GM13977 (cell line): ENCODE measurements around the gene CITED4.

Experiments used
- DNase-seq: peaks from one replicate; pipeline ENCODE4 v3.0.0; 2012; ENCODE audit warnings: low spot score
- CTCF ChIP-seq: IDR thresholded peaks from 2 replicates; pipeline ENCODE4 v1.5.1; 2012; ENCODE audit warnings: mild to moderate bottlenecking, control low read depth; ENCODE audit not compliant: insufficient read depth; ENCODE audit errors: extremely low read depth, missing control alignments
- in situ Hi-C: fragments of 300-500 bp; cut with MboI; formaldehyde crosslinking; loops from one replicate; pipeline ENCODE4 v1.12.0; 2022; ENCODE audit warnings: low sequenced_read_pairs, low pct_unique_long_range_greater_than_20kb, mixed read lengths, inconsistent platforms; ENCODE audit not compliant: unreplicated experiment

CITED4 gene

GRCh38 chr1:40817791-40818263 is 44.3 kb downstream of the CITED4 start:
- in situ Hi-C loops: no loop called here
- no peak for TF ChIP-seq CTCF
- DNase-seq: no peak

- in situ Hi-C loops: no loop called here
- TF ChIP-seq CTCF: no peak
- no peak for DNase-seq
Measured at GRCh38 chr1:40815420-40815819, 46.7 kb downstream of the CITED4 start.
